GM13976 (cell line): ENCODE data around the gene MVD.

Experiments used
- DNase-seq: peaks from one replicate; pipeline ENCODE4 v3.0.0; 2012; ENCODE audit warnings: low spot score
- CTCF ChIP-seq: IDR thresholded peaks from 2 replicates; pipeline ENCODE4 v1.5.1; 2012; ENCODE audit warnings: borderline replicate concordance, mild to moderate bottlenecking; ENCODE audit not compliant: insufficient read depth; ENCODE audit errors: extremely low read depth, missing control alignments, control extremely low read depth
- in situ Hi-C: fragments of 300-500 bp; cut with MboI; formaldehyde crosslinking; loops from one replicate; pipeline ENCODE4 v1.12.0; 2022; ENCODE audit warnings: low sequenced_read_pairs, mixed read lengths, inconsistent platforms; ENCODE audit not compliant: unreplicated experiment

MVD gene

DNA sequence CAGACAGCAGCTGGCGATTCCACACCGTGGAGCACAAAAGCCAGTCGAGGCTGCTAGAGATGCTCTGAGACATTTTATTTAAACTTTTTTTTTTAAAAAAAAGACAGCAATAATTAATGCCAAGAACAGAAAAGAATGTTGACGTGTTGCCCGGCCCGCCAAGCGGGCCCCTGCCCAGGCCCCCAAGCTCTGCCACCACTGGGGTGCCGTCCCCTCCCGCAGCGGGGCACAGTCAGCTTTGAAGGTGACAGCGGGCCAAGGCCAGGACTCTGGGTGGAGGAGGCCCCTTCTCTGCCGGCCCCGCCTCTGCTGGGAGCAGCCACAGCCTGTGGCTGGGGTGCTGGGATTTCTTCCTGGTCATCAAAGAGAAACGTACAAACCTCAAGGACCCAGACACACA lies 33.5 kb upstream of the MVD start:
- in situ Hi-C loops = no loop called here
- no peak for TF ChIP-seq CTCF
- DNase-seq = no peak

DNA sequence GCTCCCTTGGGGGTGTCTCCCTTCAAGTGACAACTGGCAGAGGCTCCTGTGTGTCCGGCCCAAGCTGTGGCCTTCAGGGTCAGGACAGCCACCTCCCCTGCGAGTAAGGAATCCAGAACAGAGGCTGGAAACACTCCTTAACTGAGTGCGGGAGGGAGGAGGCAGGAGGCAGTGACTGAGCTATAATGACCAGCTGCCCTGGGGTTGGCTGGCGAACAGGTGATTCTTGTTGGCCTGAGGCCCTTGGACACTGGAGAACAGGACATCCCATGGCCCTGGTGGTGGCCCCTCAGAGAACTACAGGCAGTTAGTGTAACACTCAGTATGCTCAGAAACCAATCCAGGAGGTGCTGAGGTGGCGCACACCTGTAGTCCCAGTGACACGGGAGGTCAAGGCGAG lies 32.9 kb upstream of the MVD start:
- TF ChIP-seq CTCF = no peak
- in situ Hi-C loops = no loop called here

DNA sequence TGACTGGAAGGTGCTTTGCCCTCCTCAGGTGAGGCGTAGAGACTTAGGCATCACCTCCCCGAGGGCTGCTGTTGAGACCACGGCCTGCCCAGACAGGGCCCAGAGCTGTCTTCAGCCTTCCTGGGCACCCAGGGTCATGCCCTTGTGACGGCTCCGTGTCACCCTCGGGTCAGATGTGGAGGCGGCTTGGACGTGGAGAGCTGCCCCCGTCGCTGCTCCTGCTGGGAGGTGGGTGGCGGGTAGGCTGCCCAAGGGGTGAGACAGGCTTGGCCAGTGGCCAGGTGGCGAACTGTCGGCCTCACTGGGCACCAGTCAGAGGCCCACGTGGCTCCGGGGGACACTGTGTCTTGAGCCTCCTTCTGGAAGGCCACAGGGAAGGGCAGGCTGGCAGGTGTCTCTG lies 32.3 kb upstream of the MVD start:
- in situ Hi-C loops = no loop called here
- DNase-seq = no peak
- no peak for TF ChIP-seq CTCF

More for the DNA sequence above, 32.9 kb upstream of the MVD start:
- no peak for DNase-seq

- in situ Hi-C loops = no loop called here
- no peak for DNase-seq
- TF ChIP-seq CTCF = no peak
Measured at GRCh38 chr16:88694221-88695087, 31.6 kb upstream of the MVD start.

DNA sequence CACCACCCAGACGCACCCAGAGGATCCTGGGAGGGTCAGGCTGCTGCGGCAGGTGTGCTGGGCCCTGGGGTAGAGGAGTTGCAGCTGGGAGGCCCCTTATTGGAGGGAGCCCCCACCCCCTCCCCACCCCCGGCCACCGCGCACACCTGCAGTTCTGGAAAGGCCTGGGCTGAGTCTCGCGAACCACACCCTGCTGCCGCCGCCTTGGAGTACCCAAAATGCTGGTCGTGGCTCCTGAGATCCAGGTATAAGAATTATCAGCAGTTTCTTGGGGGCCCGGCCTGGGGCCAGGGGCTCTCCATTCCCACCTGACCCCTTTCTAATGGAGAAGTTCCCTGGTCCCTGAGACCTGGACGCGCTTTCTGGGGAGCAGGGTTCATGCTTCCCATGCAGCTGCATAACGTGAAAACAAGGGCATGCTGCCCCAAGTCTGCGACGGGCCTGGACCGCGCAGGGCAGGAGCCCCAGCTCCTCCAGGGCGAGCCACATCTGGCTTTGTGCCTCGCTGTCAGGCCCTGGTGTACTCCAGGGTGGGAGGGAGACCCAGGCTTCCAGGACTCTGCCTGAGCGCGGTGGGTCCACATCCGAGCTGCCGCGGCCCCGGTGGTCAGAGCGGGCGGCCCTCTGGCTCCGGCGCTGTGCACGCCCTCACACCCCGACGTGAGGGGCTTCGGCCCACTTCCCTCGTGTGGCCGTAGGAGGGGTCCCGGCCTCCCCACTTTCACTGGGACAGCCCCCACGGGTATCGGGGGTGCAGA lies 30.7 kb upstream of the MVD start:
- DNase-seq = no peak
- in situ Hi-C loops = no loop called here
- TF ChIP-seq CTCF = no peak

DNA sequence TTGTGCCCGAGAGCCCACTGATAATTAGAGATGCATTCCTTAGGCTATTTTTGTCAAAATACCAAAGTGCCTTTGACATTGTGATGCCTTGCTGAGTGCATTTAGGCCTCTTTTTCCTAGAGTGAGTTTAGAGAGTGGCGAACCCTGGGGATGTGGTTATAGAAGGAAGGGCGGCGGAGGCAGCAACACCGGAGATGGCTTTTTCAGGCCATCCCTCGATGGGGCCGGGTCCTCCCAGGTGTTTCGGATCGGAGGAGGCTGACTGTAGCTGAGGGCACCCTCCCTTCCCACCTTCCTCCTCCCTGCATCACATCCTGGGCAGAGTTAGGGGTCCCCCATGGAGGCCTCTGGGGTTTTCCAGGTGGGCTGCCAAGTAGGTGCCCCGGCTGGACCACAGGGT lies 30.0 kb upstream of the MVD start:
- no peak for DNase-seq
- no peak for TF ChIP-seq CTCF
- in situ Hi-C loops = no loop called here
